A549 (cell line): ENCODE data around the gene HRK. TPM values are rescaled to one million over a fixed set of nuclear protein-coding genes. Genes with fewer than 3 reads are reported as not detected.
A peak's percentile ranks its signal among the peaks of the same experiment; 100 is the strongest.

Source experiments
- ATAC-seq, 2 experiments: fragments of 200-7000 bp in 1 of 2; fragments of >200 bp in 1 of 2; cut with Nextera tagmentation in 1 of 2; cut with Tn5 transposase in 1 of 2; 3 replicates each; pipeline versions ENCODE4 v1.8.0 to v1.9.1; 2018 to 2020; ENCODE audit warnings: mild to moderate bottlenecking in 1 of 2, moderate library complexity in 1 of 2
- CTCF ChIA-PET: fragments of 300-600 bp; sonication (Branson Sonifier 250); formaldehyde crosslinking; extraction: SDS; loops from one replicate; lab custom pipeline; 2021; ENCODE audit warnings: antibody characterized with exemption, inconsistent platforms; lab: Yijun Ruan, JAX
- POLR2A ChIA-PET: fragments of 350-600 bp; formaldehyde crosslinking; extraction: SDS; loops from one replicate; lab custom pipeline; 2021; ENCODE audit warnings: antibody characterized with exemption, inconsistent platforms; lab: Yijun Ruan, JAX
- DNase-seq, 2 experiments: peaks; one replicate each; pipeline versions ENCODE4 v3.0.0 to v3.0.0-alpha.2; 2011 to 2016; ENCODE audit warnings: low read depth in 1 of 2, low spot score in 1 of 2
- FAIRE-seq: peaks from 2 replicates; lab custom pipeline; 2011; peaks lifted over from hg19 to GRCh38; lab: Jason Lieb, UNC
- H3K27ac ChIP-seq, 2 experiments: fragments of >200 bp; sonication (Bioruptor Twin); formaldehyde crosslinking; 3 replicates each; pipeline ENCODE4 v1.5.1; 2016 to 2017
- H3K4me1 ChIP-seq: fragments of >200 bp; sonication (Bioruptor Twin); formaldehyde crosslinking; 3 replicates; pipeline ENCODE4 v1.6.1; 2016
- H3K4me2 ChIP-seq: fragments of >200 bp; sonication (Bioruptor Twin); formaldehyde crosslinking; 3 replicates; pipeline ENCODE4 v1.6.1; 2016
- H3K4me3 ChIP-seq: fragments of >200 bp; sonication (Bioruptor Twin); formaldehyde crosslinking; 3 replicates; pipeline ENCODE4 v1.5.1; 2016
- H3K9me3 ChIP-seq: fragments of >200 bp; sonication (Bioruptor Twin); formaldehyde crosslinking; 3 replicates; pipeline ENCODE4 v1.6.1; 2016
- BCL3 ChIP-seq: fragments of >200 bp; sonication (Bioruptor Twin); formaldehyde crosslinking; IDR thresholded peaks from 3 replicates; pipeline ENCODE4 v1.6.1; 2016
- CBX2 ChIP-seq: fragments of 200-600 bp; sonication (generic); IDR thresholded peaks from 2 replicates; pipeline ENCODE4 v1.6.1; 2016; ENCODE audit warnings: low read depth, mild to moderate bottlenecking, borderline replicate concordance
- CEBPB ChIP-seq, 2 experiments: fragments of >200 bp in 1 of 2; sonication (Bioruptor Twin) in 1 of 2; formaldehyde crosslinking in 1 of 2; IDR thresholded peaks; 2 replicates each; pipeline ENCODE4 v1.6.1; 2012 to 2016
- CHD2 ChIP-seq: fragments of 150-350 bp; IDR thresholded peaks from 2 replicates; pipeline ENCODE4 v1.6.1; 2014; ENCODE audit warnings: low read length; ENCODE audit not compliant: partially characterized antibody
- CHD4 ChIP-seq: fragments of 200-600 bp; sonication (generic); IDR thresholded peaks from 2 replicates; pipeline ENCODE4 v1.6.1; 2016; ENCODE audit warnings: antibody characterized with exemption, mild to moderate bottlenecking, borderline replicate concordance
- E2F6 ChIP-seq: IDR thresholded peaks from 2 replicates; pipeline ENCODE4 v1.6.1; 2012; ENCODE audit warnings: low read depth, borderline replicate concordance
- EHMT2 ChIP-seq: fragments of 200-600 bp; sonication (generic); IDR thresholded peaks from 2 replicates; pipeline ENCODE4 v1.6.1; 2016; ENCODE audit warnings: antibody characterized with exemption, low read depth, mild to moderate bottlenecking, moderate library complexity
- EP300 ChIP-seq, 2 experiments: fragments of >200 bp; sonication (Bioruptor Twin); formaldehyde crosslinking; IDR thresholded peaks; 2 replicates in 1 of 2; 3 replicates in 1 of 2; pipeline ENCODE4 v1.6.1; 2016 to 2017
- ESRRA ChIP-seq: fragments of 150-350 bp; IDR thresholded peaks from 2 replicates; pipeline ENCODE4 v1.6.1; 2014; ENCODE audit warnings: mild to moderate bottlenecking, low read length, borderline replicate concordance
- FOSL2 ChIP-seq, 2 experiments: fragments of 450-650 bp in 1 of 2; fragments of >200 bp in 1 of 2; sonication (Bioruptor Twin) in 1 of 2; formaldehyde crosslinking; IDR thresholded peaks; 2 replicates each; pipeline versions ENCODE4 v1.5.0 to v1.6.1; 2016 to 2020; ENCODE audit warnings: mild to moderate bottlenecking in 1 of 2, moderate library complexity in 1 of 2
- GATA3 ChIP-seq: IDR thresholded peaks from 2 replicates; pipeline ENCODE4 v1.6.1; 2012; ENCODE audit warnings: borderline replicate concordance
- HOXA7 ChIP-seq: fragments of 250-450 bp; sonication (Bioruptor Pico); IDR thresholded peaks from 2 replicates; pipeline ENCODE4 v1.5.0; 2020; ENCODE audit warnings: mild to moderate bottlenecking, moderate library complexity
- HOXB13 ChIP-seq: fragments of 250-450 bp; sonication (Bioruptor Pico); IDR thresholded peaks from 2 replicates; pipeline ENCODE4 v1.5.0; 2020; ENCODE audit warnings: low read depth, mild to moderate bottlenecking, moderate library complexity
- HOXB5 ChIP-seq: fragments of 250-450 bp; sonication (Bioruptor Pico); IDR thresholded peaks from 2 replicates; pipeline ENCODE4 v1.5.0; 2020; ENCODE audit warnings: mild to moderate bottlenecking, moderate library complexity
- JUN ChIP-seq, 2 experiments: fragments of >200 bp; sonication (Bioruptor Twin); formaldehyde crosslinking; IDR thresholded peaks; 2 replicates in 1 of 2; 3 replicates in 1 of 2; pipeline ENCODE4 v1.6.1; 2016 to 2017
- KDM5A ChIP-seq: fragments of 200-600 bp; sonication (generic); IDR thresholded peaks from 2 replicates; pipeline ENCODE4 v1.6.1; 2016; ENCODE audit warnings: antibody characterized with exemption, mild to moderate bottlenecking
- MAFK ChIP-seq: fragments of 450-650 bp; IDR thresholded peaks from 2 replicates; pipeline ENCODE4 v1.6.1; 2014; ENCODE audit not compliant: partially characterized antibody
- MAX ChIP-seq: IDR thresholded peaks from 2 replicates; pipeline ENCODE4 v1.6.1; 2012
- NR3C1 ChIP-seq: fragments of >200 bp; sonication (Bioruptor Twin); formaldehyde crosslinking; IDR thresholded peaks from 3 replicates; pipeline ENCODE4 v1.6.1; 2017
- PBX3 ChIP-seq: IDR thresholded peaks from 2 replicates; pipeline ENCODE4 v1.6.1; 2012
- POLR2AphosphoS2 ChIP-seq: conservative IDR thresholded peaks from 2 replicates; pipeline ENCODE4 v1.6.1; 2012; ENCODE audit warnings: low read length, improper control_type of control experiment, inconsistent platforms
- RFX5 ChIP-seq: fragments of 450-650 bp; IDR thresholded peaks from 2 replicates; pipeline ENCODE4 v1.7.1; 2014; ENCODE audit warnings: antibody characterized with exemption, mild to moderate bottlenecking, moderate library complexity
- TFCP2L1 ChIP-seq: fragments of 250-450 bp; sonication (Bioruptor Pico); IDR thresholded peaks from 2 replicates; pipeline ENCODE4 v1.5.0; 2021; ENCODE audit warnings: mild to moderate bottlenecking
- USF2 ChIP-seq: fragments of 450-650 bp; IDR thresholded peaks from 2 replicates; pipeline ENCODE4 v1.6.1; 2014; ENCODE audit warnings: antibody characterized with exemption
- ZC3H11A ChIP-seq: fragments of 450-650 bp; IDR thresholded peaks from 2 replicates; pipeline ENCODE4 v1.6.1; 2014; ENCODE audit warnings: antibody characterized with exemption, mild to moderate bottlenecking
- WGBS: methylation state at CpG from one replicate; pipeline ENCODE4 v1.1.6; 2017; ENCODE audit errors: missing lambda C conversion rate; 5-methylcytosine and 5-hydroxymethylcytosine counted together
- polyA plus RNA-seq, 4 experiments: library from polyadenylated mRNA; depleted of rRNA in 3 of 4; stranded (reverse); fragments of >200 nt; fragmentation: RNase III in 1 of 4; extraction: RNeasy Plus Mini Kit Qiagen cat#74134 plus additional on column Dnase treatment in 1 of 4; gene quantifications; 2 replicates in 3 of 4; 3 replicates in 1 of 4; pipeline ENCODE4 v1.2.3, GENCODE V29; 2011 to 2017

Gene HRK
- polyA plus RNA-seq, 2 of the 4 experiments (the other 2 are of a cell fraction) = 0.13 to 0.34 TPM

GRCh38 chr12:116860263-116860662 is 21.0 kb downstream of the HRK start:
- WGBS = 25% methylated on average over 3 of the region's 3 CpGs
- no peak for ATAC-seq
- Histone ChIP-seq H3K4me2 (peak overlapping the region; percentile 62), H3K9me3 (no peaks in the 10 kb centered on the region), H3K4me1 (peaks cover 53% of the 10 kb centered on the region), H3K27ac (no peak overlapping the region), H3K4me3 (no peak overlapping the region)
- TF ChIP-seq CHD4 = no peak
- TF ChIP-seq HOXB13 (CRISPR knock-in tag) = no peak
- TF ChIP-seq USF2 = no peak
- no peak for TF ChIP-seq E2F6
- TF ChIP-seq HOXA7 (CRISPR knock-in tag) = no peak
- TF ChIP-seq NR3C1 = no peak
- no peak for TF ChIP-seq HOXB5
- no peak for TF ChIP-seq KDM5A
- no peak for TF ChIP-seq GATA3
- TF ChIP-seq ESRRA = no peak
- TF ChIP-seq MAX = no peak
- no peak for TF ChIP-seq POLR2AphosphoS2
- no peak for TF ChIP-seq FOSL2 (IDR thresholded peaks at IDR 0.05)
- no peak for TF ChIP-seq FOSL2 (CRISPR knock-in tag; IDR thresholded peaks at IDR 0.05)
- POLR2A ChIA-PET = no interaction called here
- DNase-seq = no peak
- no peak for FAIRE-seq
- CTCF ChIA-PET = no interaction called here

- 17% methylated on average over 5 of the region's 5 CpGs for WGBS
- Histone ChIP-seq H3K4me2 (peak overlapping the region; percentile 62), H3K4me1 (peaks cover 41% of the 10 kb centered on the region)
- no peak for ATAC-seq
- CTCF ChIA-PET = interaction anchor here (1.7 kb wide), 1 partner anchor 9 kb away, joined by 5 read pairs; no protein-coding TSS in a partner anchor
- TF ChIP-seq MAFK (no peak), PBX3 (no peak)
- TF ChIP-seq, all 56 proteins: peak for 0
- no peak overlapping the region for H3K4me3 ChIP-seq
- DNase-seq = no peak
- H3K27ac ChIP-seq = no peak overlapping the region; a peak in 1 of 6 replicates
- POLR2A ChIA-PET = no interaction called here
- no peaks in the 10 kb centered on the region for H3K9me3 ChIP-seq
- FAIRE-seq = no peak
Measured at GRCh38 chr12:116859079-116859478, 22.2 kb downstream of the HRK start.

- ChIA-PET CTCF (interaction anchor here (1.3 to 2.1 kb wide), 3 partner anchors 18 to 147 kb away, joined by 3 to 6 read pairs (median 5); no protein-coding TSS in a partner anchor), POLR2A (no interaction called here)
- no peak overlapping the region for H3K4me3 ChIP-seq
- no peak for DNase-seq
- H3K27ac ChIP-seq = no peak overlapping the region; a peak in 1 of 6 replicates
- H3K9me3 ChIP-seq = no peaks in the 10 kb centered on the region
- no peak for FAIRE-seq
- peaks cover 34% of the 10 kb centered on the region; the same call in 2 of the 3 replicates for H3K4me1 ChIP-seq
- H3K4me2 ChIP-seq = no peak overlapping the region
- ATAC-seq = no peak
- whole genome bisulfite sequencing = 74% methylated on average over 11 of the region's 11 CpGs
- TF ChIP-seq HOXA7 (CRISPR knock-in tag) = no peak
- TF ChIP-seq CBX2 = no peak
- no peak for TF ChIP-seq USF2
- TF ChIP-seq JUN (IDR thresholded peaks at IDR 0.05) = no peak
- no peak for TF ChIP-seq RFX5
- TF ChIP-seq MAFK = no peak
- TF ChIP-seq PBX3 = no peak
- no peak for TF ChIP-seq MAX
- no peak for TF ChIP-seq NR3C1
- no peak for TF ChIP-seq TFCP2L1 (CRISPR knock-in tag)
- TF ChIP-seq KDM5A = no peak
- no peak for TF ChIP-seq BCL3
- TF ChIP-seq EP300 (IDR thresholded peaks at IDR 0.05) = no peak
- no peak for TF ChIP-seq CEBPB (IDR thresholded peaks at IDR 0.05)
- TF ChIP-seq CHD2 = no peak
- no peak for TF ChIP-seq EHMT2
- TF ChIP-seq ZC3H11A = no peak
Measured at GRCh38 chr12:116856729-116857128, 24.5 kb downstream of the HRK start.
